Breast epithelium (tissue), 3 donors: Measurements from ENCODE around the gene GRM2.

Experiments
- POLR2A ChIP-seq: fragments of 450-650 bp; IDR thresholded peaks from one replicate; pipeline ENCODE4 v1.6.1; 2016; ENCODE audit warnings: antibody characterized with exemption, mild to moderate bottlenecking, moderate library complexity
- POLR2AphosphoS5 ChIP-seq, 3 donors: sonication (generic); formaldehyde crosslinking; IDR thresholded peaks; one replicate each; pipeline ENCODE4 v1.6.1; 2017; ENCODE audit warnings: antibody characterized with exemption in 3 of 3
- TF ChIP-seq, protein P1 (sequence below), 3 donors: fragments of 450-650 bp; IDR thresholded peaks; one replicate each; pipeline ENCODE4 v1.5.1; 2016 to 2017; ENCODE audit warnings: antibody characterized with exemption in 3 of 3, mild to moderate bottlenecking in 3 of 3, moderate library complexity in 3 of 3

DNA sequence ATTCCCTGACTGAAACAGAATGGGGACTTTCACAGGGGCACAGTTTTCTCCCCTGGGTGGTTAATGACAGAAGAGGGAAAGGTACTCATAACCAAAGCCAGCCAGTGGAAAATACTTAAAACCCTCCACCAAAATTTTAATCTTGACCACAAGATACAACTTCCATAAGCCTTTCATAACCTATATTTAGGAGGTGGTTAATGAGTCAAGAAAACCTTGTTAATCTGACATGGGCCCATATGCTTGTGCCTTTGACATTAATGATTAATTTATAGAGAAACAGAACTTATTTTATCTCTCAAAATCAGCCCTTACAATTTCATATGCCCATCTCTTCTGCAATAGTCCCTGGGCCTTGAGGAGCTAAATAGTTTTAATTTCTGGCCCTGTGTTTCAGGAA is 41.0 kb downstream of the GRM2 start:
- TF ChIP-seq, protein P1, sequence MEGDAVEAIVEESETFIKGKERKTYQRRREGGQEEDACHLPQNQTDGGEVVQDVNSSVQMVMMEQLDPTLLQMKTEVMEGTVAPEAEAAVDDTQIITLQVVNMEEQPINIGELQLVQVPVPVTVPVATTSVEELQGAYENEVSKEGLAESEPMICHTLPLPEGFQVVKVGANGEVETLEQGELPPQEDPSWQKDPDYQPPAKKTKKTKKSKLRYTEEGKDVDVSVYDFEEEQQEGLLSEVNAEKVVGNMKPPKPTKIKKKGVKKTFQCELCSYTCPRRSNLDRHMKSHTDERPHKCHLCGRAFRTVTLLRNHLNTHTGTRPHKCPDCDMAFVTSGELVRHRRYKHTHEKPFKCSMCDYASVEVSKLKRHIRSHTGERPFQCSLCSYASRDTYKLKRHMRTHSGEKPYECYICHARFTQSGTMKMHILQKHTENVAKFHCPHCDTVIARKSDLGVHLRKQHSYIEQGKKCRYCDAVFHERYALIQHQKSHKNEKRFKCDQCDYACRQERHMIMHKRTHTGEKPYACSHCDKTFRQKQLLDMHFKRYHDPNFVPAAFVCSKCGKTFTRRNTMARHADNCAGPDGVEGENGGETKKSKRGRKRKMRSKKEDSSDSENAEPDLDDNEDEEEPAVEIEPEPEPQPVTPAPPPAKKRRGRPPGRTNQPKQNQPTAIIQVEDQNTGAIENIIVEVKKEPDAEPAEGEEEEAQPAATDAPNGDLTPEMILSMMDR (IDR thresholded peaks at IDR 0.05), result no peak
- TF ChIP-seq POLR2A, result no peak
- TF ChIP-seq POLR2AphosphoS5 (IDR thresholded peaks at IDR 0.05), result no peak
